GM19351 (cell line): ENCODE data around the gene PSMD9.
"Not testable (repeated sequence)": the region's sequence is repeated elsewhere in the genome, so short reads cannot be mapped to it uniquely, and the experiment has no call there.

Experiments used
- ATAC-seq: cut with Tn5 transposase; IDR thresholded peaks from one replicate; pipeline ENCODE4 v1.9.1; 2021; ENCODE audit warnings: mild to moderate bottlenecking, moderate library complexity; ENCODE audit not compliant: unreplicated experiment

The PSMD9 gene

DNA sequence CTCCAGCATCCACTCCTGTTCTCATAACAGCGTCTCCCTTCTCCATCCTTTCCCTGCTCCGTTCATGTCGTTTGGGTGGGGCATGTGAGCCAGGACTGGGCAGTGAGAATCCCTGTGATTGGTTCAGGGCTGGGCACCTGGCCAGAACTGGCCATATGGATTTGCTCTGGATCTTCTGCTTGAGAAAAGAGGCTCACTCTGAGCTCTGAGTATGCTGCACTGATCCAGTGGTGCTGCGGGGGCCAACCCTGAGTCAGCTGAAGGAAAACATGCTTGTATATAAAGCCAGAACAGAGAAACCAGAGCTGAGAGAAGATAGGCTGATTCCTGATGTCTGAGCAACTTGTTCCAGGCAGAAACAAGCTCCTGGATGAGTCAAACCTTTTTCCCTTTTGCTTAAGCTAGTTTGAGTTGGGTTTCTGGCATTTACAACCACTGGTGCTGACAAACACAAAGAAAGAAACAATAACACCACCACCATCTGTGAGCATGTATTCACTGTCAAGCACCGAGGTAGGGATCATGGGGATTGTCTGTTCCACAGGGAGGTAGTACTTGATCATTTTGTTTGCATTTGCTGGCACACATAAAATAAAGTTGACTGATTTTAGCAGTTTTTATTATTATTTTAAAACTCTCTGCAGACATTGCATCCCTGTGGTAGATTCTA is 15.9 kb upstream of the PSMD9 start:
- no peak for ATAC-seq

GRCh38 chr12:121873216-121873569 is 15.4 kb upstream of the PSMD9 start:
- no peak for ATAC-seq

- ATAC-seq = no peak
Measured at GRCh38 chr12:121874071-121874470, 14.5 kb upstream of the PSMD9 start.

GRCh38 chr12:121875582-121875981 is 13.0 kb upstream of the PSMD9 start:
- ATAC-seq = no peak

DNA sequence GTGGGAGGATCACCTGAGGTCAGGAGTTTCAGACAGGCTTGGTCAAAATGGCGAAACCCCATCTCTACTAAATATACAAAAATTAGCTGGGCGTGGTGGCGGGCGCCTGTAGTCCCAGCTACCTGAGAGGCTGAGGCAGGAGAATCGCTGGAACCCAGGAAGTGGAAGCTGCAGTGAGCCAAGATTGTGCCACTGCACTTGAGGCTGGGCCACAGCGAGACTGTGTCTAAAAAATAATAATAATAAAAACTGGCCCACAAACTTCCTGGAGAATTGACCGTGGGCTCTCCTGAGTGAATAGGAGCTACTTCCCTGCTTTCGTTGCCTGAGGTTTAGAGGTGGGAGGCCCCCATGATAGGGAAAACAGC is 12.5 kb upstream of the PSMD9 start:
- not testable (repeated sequence) for ATAC-seq

DNA sequence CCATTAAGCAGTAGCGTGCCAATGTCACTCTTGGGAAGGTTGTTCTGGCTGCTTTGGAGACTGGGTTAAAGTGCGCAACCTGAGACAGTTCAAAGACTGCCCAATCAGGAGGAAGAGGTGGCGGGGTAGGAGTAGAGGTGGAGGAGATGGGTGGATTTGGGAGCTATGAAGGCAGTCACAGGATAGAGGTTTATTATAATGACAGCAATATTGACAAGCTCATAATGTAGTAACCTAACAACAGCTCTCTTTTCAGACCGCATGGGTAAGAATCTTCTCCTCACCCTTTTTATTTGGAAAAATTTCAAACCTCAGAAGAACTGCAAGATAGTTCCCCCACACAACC is 5.3 kb upstream of the PSMD9 start:
- ATAC-seq = no peak

GRCh38 chr12:121885129-121885528 is 3.5 kb upstream of the PSMD9 start:
- ATAC-seq = not testable (repeated sequence)

DNA sequence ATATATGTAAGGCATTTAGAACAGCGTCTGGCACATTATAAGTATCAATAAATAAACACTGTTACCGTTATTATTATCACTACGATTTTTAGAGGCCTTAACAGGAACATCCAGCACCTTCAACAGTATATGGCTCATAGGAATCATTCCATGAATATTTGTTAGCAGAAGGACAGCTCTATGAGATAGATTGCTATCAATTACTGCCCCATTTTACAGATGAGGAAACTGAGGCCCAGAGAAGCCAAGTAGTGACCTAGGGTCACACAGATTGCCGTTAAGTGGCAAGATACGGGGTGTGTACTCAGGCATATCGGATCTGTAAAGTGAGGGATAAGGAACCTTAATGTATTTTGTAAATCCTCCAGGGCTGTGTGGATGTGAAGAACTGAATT is 510 bp upstream of the PSMD9 start:
- ATAC-seq = no peak

DNA sequence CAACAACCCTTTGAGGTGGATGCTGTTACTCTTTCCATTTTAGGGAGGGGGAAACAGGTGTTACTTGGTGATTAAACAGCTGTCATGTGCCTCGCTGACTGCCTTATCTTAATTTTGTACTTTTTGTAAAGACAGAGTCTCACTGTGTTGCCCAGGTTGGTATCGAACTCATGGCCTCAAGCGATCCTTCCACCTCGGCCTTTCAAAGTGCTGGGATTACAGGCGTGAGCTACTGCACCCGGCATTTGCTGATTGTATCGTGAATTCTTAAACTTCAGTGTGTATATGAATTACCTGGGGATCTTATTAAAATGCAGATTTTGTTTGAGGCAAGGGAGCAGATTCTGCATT is 659 bp downstream of the PSMD9 start:
- no peak for ATAC-seq

GRCh38 chr12:121889661-121890060 is 1.1 kb downstream of the PSMD9 start:
- not testable (repeated sequence) for ATAC-seq

GRCh38 chr12:121892673-121893561 is 4.3 kb downstream of the PSMD9 start:
- ATAC-seq = no peak

- no peak for ATAC-seq
Measured at GRCh38 chr12:121893961-121894460, 5.4 kb downstream of the PSMD9 start.

GRCh38 chr12:121894633-121895032 is 6.0 kb downstream of the PSMD9 start:
- ATAC-seq = no peak

- ATAC-seq = no peak
Measured at GRCh38 chr12:121898287-121898686, 9.7 kb downstream of the PSMD9 start.

GRCh38 chr12:121899590-121899989 is 11.0 kb downstream of the PSMD9 start:
- ATAC-seq = no peak

- ATAC-seq = no peak
Measured at GRCh38 chr12:121903202-121903601, 14.6 kb downstream of the PSMD9 start.

GRCh38 chr12:121905746-121906145 is 17.2 kb downstream of the PSMD9 start:
- no peak for ATAC-seq

GRCh38 chr12:121908702-121909101 is 20.1 kb downstream of the PSMD9 start:
- ATAC-seq = no peak

- ATAC-seq = no peak
Measured at GRCh38 chr12:121911824-121912585, 23.4 kb downstream of the PSMD9 start.

- ATAC-seq = no peak
Measured at GRCh38 chr12:121915841-121916321, 27.3 kb downstream of the PSMD9 start.

DNA sequence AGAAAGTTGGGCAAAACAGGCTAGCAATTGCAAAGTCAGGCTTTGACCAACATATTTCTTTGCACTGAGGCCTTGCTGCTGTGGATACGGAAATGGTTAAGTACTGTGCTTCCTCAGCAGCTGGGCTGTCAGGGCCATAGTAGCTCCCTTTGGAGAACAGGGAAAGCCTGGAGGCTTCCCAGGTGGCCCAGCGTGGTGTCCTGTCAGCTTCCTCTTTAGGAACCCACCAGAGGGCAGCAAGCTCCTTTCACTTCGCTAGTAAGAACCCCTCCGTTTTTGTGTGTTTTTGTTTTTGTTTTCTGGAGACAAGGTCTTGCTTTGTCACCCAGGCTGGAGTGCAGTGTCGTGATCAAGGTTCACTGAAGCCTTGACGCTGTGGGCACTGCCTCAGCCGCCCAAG is 28.1 kb downstream of the PSMD9 start:
- no peak for ATAC-seq
